ENCODE results near the gene SLC16A7. TPM values are rescaled to one million over a fixed set of nuclear protein-coding genes. Genes with fewer than 3 reads are reported as not detected.

Gene SLC16A7
- polyA plus RNA-seq, 1 donor from 2014 or later = 2.3 TPM

DNA sequence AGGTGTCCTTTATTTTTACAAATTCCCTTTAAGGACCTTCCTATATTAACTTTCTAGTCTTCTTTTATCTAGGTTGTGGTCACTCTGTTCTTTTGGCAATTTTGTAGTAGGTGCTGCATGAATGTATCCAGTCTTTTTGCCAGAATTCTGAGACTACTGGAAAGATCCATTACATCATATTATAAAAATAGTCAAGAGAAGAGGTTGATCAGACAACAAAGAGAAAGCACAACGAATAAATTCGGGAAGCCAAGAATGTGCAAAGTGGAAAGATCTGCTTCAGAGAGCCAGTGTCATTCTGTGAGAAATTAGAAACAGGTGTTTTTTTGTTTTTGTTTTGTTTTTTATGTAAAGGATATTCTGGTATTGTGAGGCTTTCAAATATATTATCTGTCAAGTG is 15.8 kb upstream of the SLC16A7 start:
- H3K4me3 ChIP-seq (ENCODE audit: low read length) = no peak overlapping the region
- H3K79me2 ChIP-seq (replicated peaks; ENCODE audit: insufficient read depth, low read length) = no peaks in the 10 kb centered on the region
- H3K9ac ChIP-seq (ENCODE audit: low read length) = no peak overlapping the region
- H2AFZ ChIP-seq (ENCODE audit: low read depth, low read length) = no peak overlapping the region
- H3K36me3 ChIP-seq (ENCODE audit: insufficient read depth, low read length) = no peaks in the 10 kb centered on the region
- H3F3A ChIP-seq (ENCODE audit: insufficient read depth, low read length, poor library complexity, severe bottlenecking) = no peaks in the 10 kb centered on the region
- no peak overlapping the region for H3K27ac ChIP-seq (ENCODE audit: low read length)
- no peak overlapping the region for H3K4me2 ChIP-seq (ENCODE audit: low read length)
- H3K27me3 ChIP-seq (ENCODE audit: insufficient read depth, low read depth, low read length) = no peaks in the 10 kb centered on the region
- no peaks in the 10 kb centered on the region for H3K9me3 ChIP-seq (ENCODE audit: low read length)
- H4K20me1 ChIP-seq (ENCODE audit: insufficient read depth) = no peaks in the 10 kb centered on the region
- TF ChIP-seq EZH2 (IDR thresholded peaks at IDR 0.05; ENCODE audit: borderline replicate concordance, insufficient read depth, low read length, poor library complexity, severe bottlenecking) = no peak
- no peak for TF ChIP-seq RAD21 (conservative IDR thresholded peaks at IDR 0.05)
- TF ChIP-seq, protein P1, sequence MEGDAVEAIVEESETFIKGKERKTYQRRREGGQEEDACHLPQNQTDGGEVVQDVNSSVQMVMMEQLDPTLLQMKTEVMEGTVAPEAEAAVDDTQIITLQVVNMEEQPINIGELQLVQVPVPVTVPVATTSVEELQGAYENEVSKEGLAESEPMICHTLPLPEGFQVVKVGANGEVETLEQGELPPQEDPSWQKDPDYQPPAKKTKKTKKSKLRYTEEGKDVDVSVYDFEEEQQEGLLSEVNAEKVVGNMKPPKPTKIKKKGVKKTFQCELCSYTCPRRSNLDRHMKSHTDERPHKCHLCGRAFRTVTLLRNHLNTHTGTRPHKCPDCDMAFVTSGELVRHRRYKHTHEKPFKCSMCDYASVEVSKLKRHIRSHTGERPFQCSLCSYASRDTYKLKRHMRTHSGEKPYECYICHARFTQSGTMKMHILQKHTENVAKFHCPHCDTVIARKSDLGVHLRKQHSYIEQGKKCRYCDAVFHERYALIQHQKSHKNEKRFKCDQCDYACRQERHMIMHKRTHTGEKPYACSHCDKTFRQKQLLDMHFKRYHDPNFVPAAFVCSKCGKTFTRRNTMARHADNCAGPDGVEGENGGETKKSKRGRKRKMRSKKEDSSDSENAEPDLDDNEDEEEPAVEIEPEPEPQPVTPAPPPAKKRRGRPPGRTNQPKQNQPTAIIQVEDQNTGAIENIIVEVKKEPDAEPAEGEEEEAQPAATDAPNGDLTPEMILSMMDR (IDR thresholded peaks at IDR 0.05; ENCODE audit: poor library complexity, severe bottlenecking) = no peak
- no peak for TF ChIP-seq SMC3 (conservative IDR thresholded peaks at IDR 0.05; ENCODE audit: poor library complexity)
- no peak for TF ChIP-seq TAF1 (IDR thresholded peaks at IDR 0.05; ENCODE audit: low read depth)
- TF ChIP-seq, protein P2, sequence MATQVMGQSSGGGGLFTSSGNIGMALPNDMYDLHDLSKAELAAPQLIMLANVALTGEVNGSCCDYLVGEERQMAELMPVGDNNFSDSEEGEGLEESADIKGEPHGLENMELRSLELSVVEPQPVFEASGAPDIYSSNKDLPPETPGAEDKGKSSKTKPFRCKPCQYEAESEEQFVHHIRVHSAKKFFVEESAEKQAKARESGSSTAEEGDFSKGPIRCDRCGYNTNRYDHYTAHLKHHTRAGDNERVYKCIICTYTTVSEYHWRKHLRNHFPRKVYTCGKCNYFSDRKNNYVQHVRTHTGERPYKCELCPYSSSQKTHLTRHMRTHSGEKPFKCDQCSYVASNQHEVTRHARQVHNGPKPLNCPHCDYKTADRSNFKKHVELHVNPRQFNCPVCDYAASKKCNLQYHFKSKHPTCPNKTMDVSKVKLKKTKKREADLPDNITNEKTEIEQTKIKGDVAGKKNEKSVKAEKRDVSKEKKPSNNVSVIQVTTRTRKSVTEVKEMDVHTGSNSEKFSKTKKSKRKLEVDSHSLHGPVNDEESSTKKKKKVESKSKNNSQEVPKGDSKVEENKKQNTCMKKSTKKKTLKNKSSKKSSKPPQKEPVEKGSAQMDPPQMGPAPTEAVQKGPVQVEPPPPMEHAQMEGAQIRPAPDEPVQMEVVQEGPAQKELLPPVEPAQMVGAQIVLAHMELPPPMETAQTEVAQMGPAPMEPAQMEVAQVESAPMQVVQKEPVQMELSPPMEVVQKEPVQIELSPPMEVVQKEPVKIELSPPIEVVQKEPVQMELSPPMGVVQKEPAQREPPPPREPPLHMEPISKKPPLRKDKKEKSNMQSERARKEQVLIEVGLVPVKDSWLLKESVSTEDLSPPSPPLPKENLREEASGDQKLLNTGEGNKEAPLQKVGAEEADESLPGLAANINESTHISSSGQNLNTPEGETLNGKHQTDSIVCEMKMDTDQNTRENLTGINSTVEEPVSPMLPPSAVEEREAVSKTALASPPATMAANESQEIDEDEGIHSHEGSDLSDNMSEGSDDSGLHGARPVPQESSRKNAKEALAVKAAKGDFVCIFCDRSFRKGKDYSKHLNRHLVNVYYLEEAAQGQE (IDR thresholded peaks at IDR 0.05; ENCODE audit: borderline replicate concordance) = no peak
- TF ChIP-seq EP300 (conservative IDR thresholded peaks at IDR 0.05; ENCODE audit: poor library complexity, severe bottlenecking) = no peak
- TF ChIP-seq MXI1 (conservative IDR thresholded peaks at IDR 0.05; ENCODE audit: poor library complexity, severe bottlenecking) = no peak
- no peak for TF ChIP-seq POLR2AphosphoS5 (IDR thresholded peaks at IDR 0.05)
- no peaks in the 10 kb centered on the region for H3K9me2 ChIP-seq (ENCODE audit: insufficient read depth, low read length)

- Histone ChIP-seq H3K4me3 (ENCODE audit: low read length) (no peak overlapping the region), H2AFZ (ENCODE audit: low read depth, low read length) (no peak overlapping the region), H3K27me3 (ENCODE audit: insufficient read depth, low read depth, low read length) (no peaks in the 10 kb centered on the region), H3F3A (ENCODE audit: insufficient read depth, low read length, poor library complexity, severe bottlenecking) (no peaks in the 10 kb centered on the region), H3K9me2 (ENCODE audit: insufficient read depth, low read length) (no peaks in the 10 kb centered on the region), H3K9ac (ENCODE audit: low read length) (no peak overlapping the region), H3K79me2 (replicated peaks; ENCODE audit: insufficient read depth, low read length) (no peaks in the 10 kb centered on the region), H4K20me1 (ENCODE audit: insufficient read depth) (no peaks in the 10 kb centered on the region), H3K36me3 (ENCODE audit: insufficient read depth, low read length) (no peaks in the 10 kb centered on the region), H3K27ac (ENCODE audit: low read length) (no peak overlapping the region), H3K4me2 (ENCODE audit: low read length) (no peak overlapping the region), H3K9me3 (ENCODE audit: low read length) (no peaks in the 10 kb centered on the region)
- no peak for TF ChIP-seq MXI1 (conservative IDR thresholded peaks at IDR 0.05; ENCODE audit: poor library complexity, severe bottlenecking)
These were observed 12.7 kb upstream of the SLC16A7 start for GRCh38 chr12:59583003-59583712.
